IMR-90 (cell line): ENCODE results near the gene PCAT6. TPM values are rescaled to one million over a fixed set of nuclear protein-coding genes. Genes with fewer than 3 reads are reported as not detected.

Experiments
- ATAC-seq: fragments of 200-7000 bp; cut with Tn5 transposase; 2 replicates; pipeline ENCODE4 v1.9.1; 2020; ENCODE audit warnings: low read depth, mild to moderate bottlenecking, moderate library complexity
- BruUV-seq: library from RNA; stranded (reverse); fragments of 400-500 nt; replicated peaks from 2 replicates; lab custom pipeline; 2021; lab: Mats Ljungman, UMichigan
- CTCF ChIA-PET: fragments of 300-600 bp; formaldehyde crosslinking; extraction: SDS; loops from one replicate; lab custom pipeline; 2021; ENCODE audit warnings: antibody characterized with exemption; lab: Yijun Ruan, JAX
- POLR2A ChIA-PET: fragments of 300-600 bp; sonication (Branson Sonifier 250); formaldehyde crosslinking; loops from one replicate; lab custom pipeline; 2022; ENCODE audit warnings: antibody characterized with exemption; ENCODE audit not compliant: unreplicated experiment; lab: Charles Lee
- DNase-seq: peaks from one replicate; pipeline ENCODE4 v3.0.0; 2013
- H2AFZ ChIP-seq: replicated peaks from 2 replicates; pipeline ENCODE3; 2013; ENCODE audit warnings: low read length, mild to moderate bottlenecking; ENCODE audit not compliant: poor library complexity
- H2AK5ac ChIP-seq: 2 replicates; pipeline ENCODE4 v1.6.1; 2013; ENCODE audit warnings: low read depth, low read length, inconsistent platforms
- H2AK9ac ChIP-seq: replicated peaks from 2 replicates; pipeline ENCODE3; 2013; ENCODE audit warnings: mild to moderate bottlenecking, low read depth, low read length, moderate library complexity; ENCODE audit not compliant: poor library complexity
- H2BK120ac ChIP-seq: 2 replicates; pipeline ENCODE4 v1.6.1; 2013; ENCODE audit warnings: low read depth, low read length, inconsistent platforms
- H2BK15ac ChIP-seq: 3 replicates; pipeline ENCODE4 v1.6.1; 2013; ENCODE audit warnings: low read depth, low read length, inconsistent platforms
- H2BK20ac ChIP-seq: 2 replicates; pipeline ENCODE4 v1.6.1; 2013; ENCODE audit warnings: low read depth, mild to moderate bottlenecking, inconsistent platforms, low read length, moderate library complexity
- H2BK5ac ChIP-seq: 2 replicates; pipeline ENCODE4 v1.6.1; 2013; ENCODE audit warnings: mild to moderate bottlenecking, low read depth, low read length, inconsistent platforms; ENCODE audit not compliant: poor library complexity, severe bottlenecking
- H3K14ac ChIP-seq: replicated peaks from 2 replicates; pipeline ENCODE4 v1.6.1; 2013; ENCODE audit warnings: low read depth, low read length, inconsistent platforms
- H3K18ac ChIP-seq: 2 replicates; pipeline ENCODE4 v1.6.1; 2013; ENCODE audit warnings: low read depth, low read length, control low read depth
- H3K23ac ChIP-seq: 2 replicates; pipeline ENCODE4 v1.6.1; 2013; ENCODE audit warnings: low read depth, low read length, inconsistent platforms
- H3K27ac ChIP-seq: 2 replicates; pipeline ENCODE4 v1.5.1; 2013; ENCODE audit warnings: mild to moderate bottlenecking, control low read depth, low read length; ENCODE audit not compliant: insufficient read depth
- H3K27me3 ChIP-seq: 2 replicates; pipeline ENCODE4 v1.6.1; 2013; ENCODE audit warnings: low read length; ENCODE audit not compliant: control insufficient read depth, insufficient read depth
- H3K36me3 ChIP-seq: 2 replicates; pipeline ENCODE4 v1.6.1; 2013; ENCODE audit warnings: low read length, mixed read lengths; ENCODE audit not compliant: control insufficient read depth, insufficient read depth
- H3K4ac ChIP-seq: 2 replicates; pipeline ENCODE4 v1.6.1; 2013; ENCODE audit warnings: low read depth, low read length, inconsistent platforms
- H3K4me1 ChIP-seq: 2 replicates; pipeline ENCODE4 v1.6.1; 2013; ENCODE audit warnings: low read length, mixed read lengths; ENCODE audit not compliant: control insufficient read depth, insufficient read depth
- H3K4me2 ChIP-seq: 2 replicates; pipeline ENCODE4 v1.6.1; 2013; ENCODE audit warnings: low read depth, mild to moderate bottlenecking, control low read depth, low read length, moderate library complexity
- H3K4me3 ChIP-seq: 2 replicates; pipeline ENCODE4 v1.5.1; 2013; ENCODE audit warnings: low read depth, mild to moderate bottlenecking, control low read depth, low read length, moderate library complexity; ENCODE audit not compliant: insufficient read depth
- H3K56ac ChIP-seq: 2 replicates; pipeline ENCODE4 v1.6.1; 2013; ENCODE audit warnings: low read length, inconsistent platforms; ENCODE audit not compliant: insufficient read depth; ENCODE audit errors: extremely low read depth
- H3K79me1 ChIP-seq, 2 experiments: 2 replicates each; pipeline ENCODE4 v1.6.1; 2013; ENCODE audit warnings: low read length in 2 of 2, inconsistent platforms in 1 of 2, low read depth in 1 of 2
- H3K9ac ChIP-seq: 2 replicates; pipeline ENCODE4 v1.6.1; 2013; ENCODE audit warnings: low read depth, low read length, control low read depth
- H3K9me1 ChIP-seq: 2 replicates; pipeline ENCODE4 v1.6.1; 2013; ENCODE audit warnings: low read length, inconsistent platforms; ENCODE audit not compliant: insufficient read depth
- H3K9me3 ChIP-seq: 2 replicates; pipeline ENCODE4 v1.6.1; 2013; ENCODE audit warnings: low read length; ENCODE audit not compliant: control insufficient read depth, insufficient read depth
- H4K20me1 ChIP-seq: 2 replicates; pipeline ENCODE4 v1.6.1; 2013; ENCODE audit warnings: low read length, inconsistent platforms; ENCODE audit not compliant: insufficient read depth
- H4K5ac ChIP-seq: 2 replicates; pipeline ENCODE4 v1.6.1; 2013; ENCODE audit warnings: mild to moderate bottlenecking, low read depth, low read length, control low read depth
- H4K8ac ChIP-seq, 2 experiments: 2 replicates each; pipeline ENCODE4 v1.6.1; 2013; ENCODE audit warnings: low read depth in 2 of 2, low read length in 2 of 2, control low read depth in 1 of 2, inconsistent platforms in 1 of 2
- H4K91ac ChIP-seq: 2 replicates; pipeline ENCODE4 v1.6.1; 2013; ENCODE audit warnings: low read depth, low read length, inconsistent platforms; ENCODE audit not compliant: insufficient read depth
- CEBPB ChIP-seq: IDR thresholded peaks from 2 replicates; pipeline ENCODE4 v1.6.1; 2012; ENCODE audit warnings: low read depth, low read length, improper control_type of control experiment
- CHD1 ChIP-seq: IDR thresholded peaks from 2 replicates; pipeline ENCODE4 v1.6.1; 2012; ENCODE audit warnings: low read depth, low read length, improper control_type of control experiment
- MAFK ChIP-seq: IDR thresholded peaks from 2 replicates; pipeline ENCODE4 v1.6.1; 2012; ENCODE audit warnings: low read depth, low read length, improper control_type of control experiment
- NFE2L2 ChIP-seq: fragments of 150-350 bp; IDR thresholded peaks from 2 replicates; pipeline ENCODE4 v1.6.1; 2016; ENCODE audit warnings: low read depth, mild to moderate bottlenecking, low read length
- POLR2A ChIP-seq: IDR thresholded peaks from 2 replicates; pipeline ENCODE4 v1.6.1; 2012; ENCODE audit warnings: mild to moderate bottlenecking, low read depth, low read length
- USF2 ChIP-seq: fragments of 150-350 bp; IDR thresholded peaks from 2 replicates; pipeline ENCODE4 v1.6.1; 2017; ENCODE audit warnings: mild to moderate bottlenecking, antibody characterized with exemption, low read length, low read depth
- WGBS, 2 experiments: methylation state at CpG; one replicate each; pipeline versions ENCODE4 v1.1.5 to v1.1.7; 2013; ENCODE audit warnings: missing lambda C conversion rate in 2 of 2; ENCODE audit not compliant: insufficient read length in 1 of 2; ENCODE audit errors: extremely low coverage in 2 of 2; 5-methylcytosine and 5-hydroxymethylcytosine counted together
- dilution Hi-C: fragments of 300-500 bp; cut with HindIII; formaldehyde crosslinking; loops from one replicate; pipeline ENCODE4 v1.14.3; 2018; ENCODE audit warnings: low sequenced_read_pairs; ENCODE audit not compliant: unreplicated experiment
- in situ Hi-C: fragments of 300-500 bp; cut with MboI; formaldehyde crosslinking; loops from 3 replicates; pipeline ENCODE4 v1.14.3; 2019; ENCODE audit warnings: low sequenced_read_pairs, inconsistent platforms, mixed read lengths
- intact Hi-C: fragments of 100-400 bp; cut with micrococcal nuclease; formaldehyde crosslinking; loops from 2 replicates; pipeline ENCODE4 v1.10.0; 2022
- polyA plus RNA-seq, 3 experiments: library from polyadenylated mRNA; depleted of rRNA; stranded (reverse); fragments of >200 nt; gene quantifications; 2 replicates each; pipeline ENCODE4 v1.2.3, GENCODE V29; 2012; ENCODE audit warnings: low replicate concordance in 1 of 3
- total RNA-seq: library from RNA; depleted of rRNA; stranded (reverse); fragments of >200 nt; gene quantifications from 2 replicates; pipeline ENCODE4 v1.2.3, GENCODE V29; 2012

The PCAT6 gene
- total and polyA plus RNA-seq, 2 of the 4 experiments (the other 2 are of a cell fraction): 5.8 TPM; not detected in 1

- H2BK120ac ChIP-seq: no peak overlapping the region
- H3K27me3 ChIP-seq: peaks cover 45% of the 10 kb centered on the region
- in situ Hi-C loops (no loop called here), intact Hi-C loops (no loop called here), dilution Hi-C loops (no loop called here)
- H3K56ac ChIP-seq: no peak overlapping the region
- ChIA-PET POLR2A (no interaction called here), CTCF (no interaction called here)
- no peak overlapping the region for H2BK15ac ChIP-seq
- H2BK20ac ChIP-seq: no peak overlapping the region
- no peak overlapping the region for H3K9ac ChIP-seq
- H4K91ac ChIP-seq: no peak overlapping the region
- no peak overlapping the region for H3K14ac ChIP-seq
- no peak for TF ChIP-seq POLR2A
- no peak for TF ChIP-seq USF2
- TF ChIP-seq CEBPB: no peak
- TF ChIP-seq CHD1: no peak
- no peak for TF ChIP-seq NFE2L2
- no peak for TF ChIP-seq MAFK
- no peak overlapping the region for H2BK5ac ChIP-seq
- H3K4me3 ChIP-seq: no peak overlapping the region
- no peaks in the 10 kb centered on the region for H3K79me1 ChIP-seq
- no peak overlapping the region for H3K18ac ChIP-seq
- no peaks in the 10 kb centered on the region for H3K36me3 ChIP-seq
- H3K4ac ChIP-seq: no peak overlapping the region
- H3K9me1 ChIP-seq: no peaks in the 10 kb centered on the region
- H4K8ac ChIP-seq: no peak overlapping the region
- H3K27ac ChIP-seq: no peak overlapping the region
- no peak overlapping the region for H3K4me2 ChIP-seq
- H3K9me3 ChIP-seq: no peaks in the 10 kb centered on the region
- no peak overlapping the region for H2AK9ac ChIP-seq
- DNase-seq: no peak
- no peak overlapping the region for H4K5ac ChIP-seq
- H4K20me1 ChIP-seq: no peaks in the 10 kb centered on the region
- no peak overlapping the region for H2AFZ ChIP-seq
- no peak for ATAC-seq
- no TSS peak for BruUV-seq
- no peak overlapping the region for H2AK5ac ChIP-seq
- no CpG with 5 or more reads among the region's 10 CpGs for WGBS, 2 experiments
- no peaks in the 10 kb centered on the region for H3K4me1 ChIP-seq
- no peak overlapping the region for H3K23ac ChIP-seq
Measured at GRCh38 chr1:202834771-202835547, 24.2 kb downstream of the PCAT6 start.
